Activated CD8-positive, alpha-beta memory T cell treated with anti-CD3 and anti-CD28 coated beads for 36 hours (primary cell): ENCODE measurements around the gene SMC1B. TPM values are rescaled to one million over a fixed set of nuclear protein-coding genes. Genes with fewer than 3 reads are reported as not detected.

Source experiments
- total RNA-seq, 2 experiments: library from RNA; stranded (reverse); gene quantifications; one replicate each; pipeline ENCODE4 v1.2.3, GENCODE V29; 2021

Gene SMC1B
- total RNA-seq, 2 experiments from 2014 or later, result 0.48 to 0.55 TPM

Other genes starting within 250 kb of the SMC1B start
- gene NUP50, start 249.7 kb downstream of the SMC1B start, total RNA-seq, result 100 to 1,000 TPM; 158 to 166 TPM
- 10 to 100 TPM; 38.1 to 41.3 TPM for gene KIAA0930, start 172.7 kb downstream of the SMC1B start, total RNA-seq
- gene UPK3A, start 128.7 kb downstream of the SMC1B start, total RNA-seq, result not detected
- 10 to 100 TPM; 27.7 to 28.0 TPM for gene FAM118A, start 103.7 kb downstream of the SMC1B start, total RNA-seq
- gene RIBC2, start 94 bp upstream of the SMC1B start, total RNA-seq, result 10 to 100 TPM; 12.4 to 13.3 TPM
- gene FBLN1, start 89.3 kb upstream of the SMC1B start, total RNA-seq, result not detected